DMS114 treated with DMSO at 0.1 percent for 48 hours (cell line): Measurements from ENCODE around the gene DNALI1.
"Not testable (repeated sequence)": the region's sequence is repeated elsewhere in the genome, so short reads cannot be mapped to it uniquely, and the experiment has no call there.

ENCODE experiments used
- DNase-seq: peaks from one replicate; lab custom pipeline; 2025; ENCODE audit not compliant: unreplicated experiment; lab: John Stamatoyannopoulos, UW

The DNALI1 gene

DNA sequence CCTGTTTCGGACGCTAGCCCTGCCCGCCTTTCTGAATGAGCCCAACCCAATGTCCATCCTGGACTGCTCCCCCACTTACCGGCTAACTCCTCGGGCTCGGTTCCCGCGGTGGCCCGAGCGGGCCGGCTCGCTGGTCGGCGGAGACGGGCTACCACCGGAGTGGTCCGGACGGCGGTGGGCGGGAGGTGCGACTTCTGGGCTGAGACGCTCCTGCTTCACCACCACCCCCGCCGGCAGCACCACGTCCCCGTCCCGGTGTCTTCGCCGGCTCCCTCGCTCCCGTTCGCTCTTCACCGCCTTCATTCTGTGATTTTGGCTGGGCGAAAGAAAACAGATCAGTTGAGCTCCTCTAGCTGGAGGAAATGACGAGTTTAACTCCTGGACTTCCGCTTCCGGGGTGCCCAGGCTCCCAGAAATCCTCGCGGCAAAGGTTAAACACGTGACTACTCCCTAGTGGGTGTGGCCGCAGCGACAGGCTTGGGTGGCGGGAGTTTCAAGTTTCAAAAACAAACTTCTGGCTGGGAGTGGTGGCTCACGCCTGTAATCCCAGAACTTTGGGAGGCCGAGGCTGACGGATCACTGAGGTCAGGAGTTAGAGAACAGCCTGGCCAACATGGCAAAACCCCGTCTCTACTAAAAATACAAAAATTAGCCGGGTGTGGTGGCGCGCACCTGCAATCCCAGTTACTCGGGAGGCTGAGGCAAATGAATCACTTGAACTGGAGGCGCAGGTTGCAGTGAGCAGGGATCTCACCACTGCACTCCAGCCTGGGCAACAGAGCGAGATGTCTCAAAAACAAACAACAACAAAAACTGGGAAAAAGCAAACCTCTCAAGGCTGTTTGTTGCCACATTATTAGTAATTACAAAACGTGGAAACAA, 2.6 kb upstream of the DNALI1 start, which contains the start of gene SNIP1:
Gene SNIP1 (minus strand): TSS at position 367 of the 882 bp plus-strand sequence. CDS start 64 bp downstream, at position 303.
- peak; percentile 94 for DNase-seq

DNA sequence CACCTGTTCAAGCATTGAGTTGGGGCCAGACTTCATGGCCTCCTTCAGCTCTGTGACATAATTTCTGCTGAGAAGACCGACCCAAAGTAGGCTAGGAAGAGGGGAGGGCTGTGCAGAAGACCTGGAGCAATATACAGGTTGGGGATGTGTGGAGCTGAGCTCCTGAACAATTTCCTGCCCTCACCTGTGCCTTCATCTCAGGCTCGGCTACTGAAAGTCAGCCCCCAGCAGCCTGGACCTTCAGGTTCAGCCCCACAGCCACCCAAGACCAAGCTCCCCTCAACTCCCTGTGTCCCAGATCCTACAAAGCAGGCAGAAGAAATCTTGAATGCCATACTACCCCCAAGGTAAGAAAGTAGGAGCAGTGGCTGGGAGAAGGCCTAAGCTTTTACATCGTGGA, 662 bp downstream of the DNALI1 start:
- no peak for DNase-seq

DNA sequence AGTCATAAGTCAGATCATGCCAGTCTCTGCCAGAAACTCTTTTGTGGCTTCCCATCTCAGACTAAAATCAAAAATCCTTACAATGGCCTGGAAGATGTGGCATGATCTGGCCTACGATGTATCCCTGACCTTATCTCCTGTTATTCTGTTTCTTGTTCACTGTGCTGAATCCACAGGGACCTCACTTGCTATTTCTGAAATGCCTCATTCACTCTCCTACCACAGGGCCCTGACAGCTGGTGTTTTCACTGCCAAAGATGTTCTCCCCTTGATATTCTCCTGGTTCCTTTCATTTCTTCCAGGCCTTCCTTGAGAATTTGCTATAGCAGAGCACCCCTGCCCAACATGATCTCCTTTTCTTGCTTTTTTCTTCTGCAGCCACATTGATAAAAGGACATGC, 1.7 kb downstream of the DNALI1 start:
- DNase-seq, result no peak

DNA sequence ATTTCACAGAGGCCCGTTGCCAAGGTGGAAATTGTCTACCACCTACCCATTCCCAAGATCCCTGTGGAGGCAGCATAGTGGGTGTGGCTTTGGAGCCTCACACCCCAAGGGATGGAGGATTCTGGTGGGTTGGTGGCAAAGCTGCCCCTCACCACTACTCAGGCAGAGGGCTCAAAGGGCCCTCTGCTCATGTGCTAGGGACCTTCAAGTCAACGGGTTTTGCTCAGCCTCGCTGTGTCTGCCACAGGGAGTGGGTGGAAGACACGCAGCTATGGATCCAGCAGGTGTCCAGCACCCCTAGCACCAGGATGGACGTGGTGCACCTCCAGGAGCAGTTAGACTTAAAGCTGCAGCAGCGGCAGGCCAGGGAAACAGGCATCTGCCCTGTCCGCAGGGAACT, 2.3 kb downstream of the DNALI1 start:
- DNase-seq, result no peak

DNA sequence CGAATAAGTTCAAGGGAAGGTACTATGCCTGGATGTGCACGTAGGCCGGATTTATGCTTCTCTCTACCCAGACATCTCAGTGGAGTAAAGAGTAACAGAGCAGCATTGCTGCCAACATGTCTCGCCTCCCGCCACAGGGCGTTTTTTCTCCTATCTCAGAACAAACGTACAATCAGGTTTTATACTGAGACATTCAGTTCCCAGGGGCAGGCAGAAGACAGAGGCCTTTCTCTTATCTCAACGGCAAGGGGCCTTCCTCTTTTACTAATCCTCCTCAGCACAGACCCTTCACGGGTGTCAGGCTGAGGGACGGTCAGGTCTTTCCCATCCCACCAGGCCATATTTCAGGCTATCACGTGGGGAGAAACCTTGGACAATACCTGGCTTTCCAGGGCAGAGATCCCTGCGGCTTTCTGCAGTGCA, 3.2 kb downstream of the DNALI1 start:
- not testable (repeated sequence) for DNase-seq

DNA sequence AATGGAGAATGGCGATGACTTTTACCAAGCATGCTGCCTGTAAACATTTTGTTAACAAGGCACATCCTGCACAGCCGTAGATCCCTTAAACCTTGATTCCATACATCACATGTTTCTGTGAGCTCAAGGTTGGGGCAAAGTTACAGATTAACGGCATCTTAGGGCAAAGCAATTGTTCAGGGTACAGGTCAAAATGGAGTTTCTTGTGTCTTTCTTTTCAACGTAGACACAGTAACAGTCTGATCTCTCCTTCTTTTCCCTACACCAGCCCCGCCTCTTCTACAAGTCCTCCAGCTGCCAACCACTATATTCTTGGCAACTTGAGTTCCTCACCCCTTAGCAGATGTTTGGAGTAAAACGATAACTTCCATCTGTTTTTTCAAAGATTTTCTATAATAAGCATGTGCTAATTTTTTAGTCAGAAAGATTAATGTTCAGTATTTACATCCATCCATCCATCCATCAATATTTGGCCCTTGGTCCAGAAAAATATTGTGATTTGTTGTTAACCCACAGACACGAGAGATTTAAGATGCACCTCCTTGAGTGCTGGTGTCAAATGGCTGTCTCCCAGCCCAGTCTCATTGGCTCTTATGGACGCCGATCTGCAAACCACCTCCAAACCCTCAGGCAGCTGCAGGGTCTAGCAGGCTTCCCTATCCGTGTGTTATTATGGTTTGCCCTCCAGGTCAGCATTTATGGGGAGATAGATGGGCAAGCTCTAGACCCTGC, 3.8 kb downstream of the DNALI1 start:
- no peak for DNase-seq

DNA sequence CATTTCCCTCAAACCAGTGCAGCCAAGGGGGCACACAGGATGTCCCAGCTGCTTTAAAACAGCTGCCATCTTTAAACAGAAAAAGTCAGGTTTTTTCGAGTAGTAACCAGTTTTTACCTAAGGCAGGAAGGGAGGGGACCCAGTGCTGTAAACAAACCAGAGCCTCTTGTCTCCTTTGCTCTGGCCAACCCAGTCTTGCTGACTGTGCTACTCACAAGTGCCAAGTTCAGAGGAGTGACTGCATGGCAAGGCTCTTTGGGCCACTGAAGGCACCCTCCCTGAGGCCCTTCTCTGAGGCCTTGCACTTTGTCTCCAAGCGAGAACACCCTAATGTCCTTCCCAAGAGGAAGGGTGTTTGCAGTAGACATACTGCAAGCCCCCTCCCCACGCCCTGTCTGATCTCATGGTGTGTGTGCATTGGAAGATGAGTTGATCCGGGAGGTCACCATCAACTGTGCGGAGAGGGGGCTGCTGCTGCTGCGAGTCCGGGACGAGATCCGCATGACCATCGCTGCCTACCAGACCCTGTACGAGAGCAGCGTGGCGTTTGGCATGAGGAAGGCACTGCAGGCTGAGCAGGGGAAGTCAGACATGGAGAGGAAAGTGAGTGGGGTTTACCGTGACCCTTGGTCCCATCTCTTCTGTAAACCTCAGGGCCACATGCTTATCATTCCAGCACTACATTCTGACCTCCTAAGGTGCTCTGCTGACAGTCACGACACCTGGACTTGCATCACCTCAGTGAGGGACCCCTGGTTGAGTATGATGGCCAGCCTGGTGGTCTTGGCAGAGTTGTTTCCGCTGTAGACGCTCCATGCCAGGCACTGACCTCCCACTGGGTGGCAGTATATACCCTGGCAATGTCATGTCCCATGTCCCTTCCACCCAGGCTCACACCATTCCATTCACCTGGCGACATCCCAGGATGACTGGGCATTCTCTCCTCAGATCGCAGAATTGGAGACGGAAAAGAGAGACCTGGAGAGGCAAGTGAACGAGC, 4.7 kb downstream of the DNALI1 start:
- peak; percentile 16 for DNase-seq

DNA sequence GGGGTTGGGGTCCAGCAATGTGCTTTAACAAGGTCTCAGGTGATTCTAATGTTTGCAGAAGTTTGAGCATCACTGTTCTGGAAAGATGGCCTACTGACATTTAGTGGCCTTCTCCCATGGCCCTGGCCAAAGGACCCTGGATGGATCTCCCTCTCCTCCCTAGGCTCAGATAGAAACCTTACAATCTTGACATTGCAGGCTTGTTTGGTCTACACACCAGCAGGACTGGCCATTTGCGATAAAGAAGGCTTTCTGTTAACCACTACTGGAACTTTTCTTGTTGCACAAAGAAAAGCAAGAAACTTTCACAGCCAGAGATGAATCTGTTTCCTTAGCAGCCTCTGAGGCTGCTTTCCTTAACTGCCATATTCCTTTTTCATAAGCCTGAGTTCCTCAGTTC, 6.2 kb downstream of the DNALI1 start:
- no peak for DNase-seq

DNA sequence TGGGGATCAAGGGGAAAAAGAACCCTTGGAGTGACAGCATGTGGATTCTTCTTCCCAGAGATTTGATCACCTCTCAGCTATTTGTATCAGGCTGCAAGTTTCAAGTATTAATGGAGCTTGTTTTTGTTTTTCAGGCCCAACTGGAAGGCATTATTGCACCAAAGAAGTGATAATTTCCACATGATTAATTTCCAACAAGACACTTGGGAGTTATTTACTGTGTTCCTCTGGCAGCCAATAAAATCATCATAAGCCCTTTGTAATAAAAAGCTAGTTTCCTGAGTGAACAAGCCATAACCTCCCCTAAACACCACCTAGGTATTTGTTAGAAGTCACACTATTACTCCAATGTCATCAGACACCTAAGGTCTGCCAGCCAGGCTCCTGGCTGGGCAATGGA, 8.2 kb downstream of the DNALI1 start:
- no peak for DNase-seq

DNA sequence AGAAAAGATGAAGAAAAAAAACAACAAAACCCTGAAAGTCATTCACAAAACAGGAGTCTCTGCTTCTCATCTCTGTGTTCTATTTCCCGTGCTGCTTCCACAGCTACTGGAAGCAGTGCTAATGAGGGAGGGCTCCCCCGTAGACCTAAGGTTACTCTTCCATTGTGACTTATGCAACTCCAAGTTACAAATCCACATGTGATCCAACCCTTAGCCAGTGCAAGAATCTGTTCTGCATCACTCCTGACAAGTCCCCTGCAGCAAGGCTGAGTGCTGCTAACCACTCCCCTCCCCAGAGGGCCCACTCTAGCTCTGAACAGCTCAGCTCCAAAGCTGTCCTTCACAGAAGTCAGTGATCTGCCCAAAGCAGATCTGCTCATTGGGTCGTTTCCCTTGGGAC, 10.3 kb downstream of the DNALI1 start:
- DNase-seq, result no peak

DNA sequence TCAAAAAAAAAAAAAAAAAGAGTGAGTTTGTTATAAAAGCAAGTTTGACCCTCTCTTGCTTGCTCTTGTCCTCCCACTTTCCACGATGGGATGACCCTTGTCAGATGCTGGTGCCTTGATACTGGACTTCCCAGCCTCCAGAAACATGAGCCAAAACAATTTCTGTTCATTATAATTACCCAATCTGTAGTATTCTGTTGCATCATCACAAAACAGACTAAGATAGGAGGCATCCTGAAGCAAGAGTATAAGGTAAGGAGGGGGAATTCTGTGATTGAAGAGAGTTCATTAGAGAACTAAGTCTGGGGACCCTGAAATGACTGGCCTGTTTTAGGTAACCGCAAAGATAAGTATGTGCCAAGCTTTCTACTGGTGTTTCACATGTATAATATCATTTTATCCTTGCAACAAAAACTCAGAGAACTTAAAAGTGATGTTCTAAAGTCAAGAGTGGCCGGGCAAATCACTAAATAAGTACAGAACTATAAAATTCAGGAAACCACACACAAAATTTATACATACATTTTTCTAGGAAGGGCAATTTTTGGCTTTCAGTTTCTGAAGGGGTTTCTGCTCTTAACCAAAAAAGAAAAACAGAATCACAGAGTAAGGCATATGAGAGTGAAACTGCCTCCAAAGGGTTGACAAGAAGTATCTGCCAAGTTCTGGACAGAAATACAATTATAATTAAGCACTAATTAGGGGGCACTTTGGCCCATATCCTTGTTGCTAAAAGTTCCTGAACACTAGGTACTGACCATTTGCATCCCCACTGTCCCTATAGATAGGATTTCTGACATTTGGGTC, 14.0 kb downstream of the DNALI1 start:
- DNase-seq, result no peak

DNA sequence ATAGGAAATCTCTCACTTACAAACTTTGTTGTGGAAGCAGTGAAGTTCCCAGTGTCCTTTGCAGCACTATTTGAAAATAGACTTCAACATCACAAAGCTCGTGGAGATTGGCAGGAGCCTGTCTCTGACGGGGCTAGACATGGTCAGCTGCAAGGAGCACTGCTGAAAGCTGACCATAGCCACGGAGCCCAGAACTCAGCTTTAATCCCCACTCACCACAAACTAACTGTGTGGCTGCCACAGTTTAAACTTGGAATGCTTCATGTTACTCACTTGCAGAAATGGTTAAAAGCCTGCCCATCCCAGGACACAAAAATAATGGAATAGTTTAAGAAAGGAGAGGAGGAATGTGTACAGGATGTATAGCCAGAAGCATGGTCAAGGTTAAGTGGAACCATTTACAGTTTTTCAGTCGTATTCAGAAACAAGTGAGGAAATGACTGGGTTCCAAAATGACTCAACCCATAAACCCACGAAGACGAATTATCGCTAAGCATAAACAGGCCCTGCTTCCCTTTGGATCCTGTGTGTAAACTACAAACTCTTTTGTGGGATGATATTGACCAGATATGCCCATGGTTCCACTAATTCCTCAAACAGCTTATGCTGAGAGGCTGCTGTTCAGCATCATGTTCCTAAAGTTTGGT, 18.2 kb downstream of the DNALI1 start:
- DNase-seq, result no peak

DNA sequence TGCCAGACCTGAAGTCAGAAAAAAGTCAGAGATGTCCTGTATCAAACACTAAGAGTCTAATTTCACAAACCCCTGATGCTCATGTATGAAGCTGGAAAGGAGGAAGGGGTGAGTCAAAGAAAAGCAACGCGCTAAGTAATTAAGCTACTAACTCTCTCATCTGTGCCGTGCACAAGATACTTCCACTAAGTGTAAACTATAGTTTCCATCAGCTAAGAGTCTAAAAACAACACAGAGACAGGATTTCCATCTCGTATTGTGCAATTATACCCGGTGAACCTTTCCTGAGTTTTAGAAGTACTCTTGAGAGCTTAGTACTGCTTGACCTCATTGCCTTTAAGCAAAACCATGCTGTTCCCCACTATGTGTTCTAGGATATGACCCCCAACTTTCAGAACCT, 19.0 kb downstream of the DNALI1 start:
- no peak for DNase-seq

DNA sequence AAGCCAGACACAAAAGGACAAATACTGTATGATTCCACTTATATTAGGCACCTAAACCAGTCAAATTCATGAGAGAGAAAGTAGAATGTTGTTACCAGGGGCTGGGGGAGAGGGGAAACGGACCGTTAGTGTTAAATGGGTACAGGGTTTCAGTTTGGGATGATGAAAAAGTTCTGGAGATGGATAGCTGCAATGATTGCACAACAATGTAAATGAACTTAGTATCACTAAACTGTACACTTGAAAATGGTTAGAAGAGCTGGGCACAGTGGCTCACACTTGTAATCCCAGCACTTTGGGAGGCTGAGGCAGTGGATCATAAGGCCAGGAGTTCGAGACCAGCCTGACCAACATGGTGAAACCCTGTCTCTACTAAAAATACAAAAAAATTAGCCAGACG, 27.8 kb downstream of the DNALI1 start:
- not testable (repeated sequence) for DNase-seq

DNA sequence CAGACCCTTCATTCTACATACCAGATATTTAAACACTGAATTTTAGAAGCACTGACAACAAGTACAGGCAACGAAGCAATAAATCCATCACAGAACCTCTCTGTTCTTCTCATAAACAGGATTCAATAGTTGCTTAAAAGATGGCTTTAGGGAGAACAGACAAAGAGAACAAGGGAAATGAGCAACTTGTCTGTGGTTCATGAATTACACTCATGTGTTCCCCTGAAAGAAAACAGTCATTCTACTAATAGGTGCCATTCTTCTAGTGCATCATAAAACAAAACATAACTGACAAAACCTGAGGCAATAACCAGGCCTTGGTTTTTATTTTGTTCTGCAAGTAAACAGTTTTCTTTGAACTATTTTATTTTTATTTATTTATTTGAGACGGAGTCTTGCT, 32.2 kb downstream of the DNALI1 start:
- DNase-seq, result no peak

DNA sequence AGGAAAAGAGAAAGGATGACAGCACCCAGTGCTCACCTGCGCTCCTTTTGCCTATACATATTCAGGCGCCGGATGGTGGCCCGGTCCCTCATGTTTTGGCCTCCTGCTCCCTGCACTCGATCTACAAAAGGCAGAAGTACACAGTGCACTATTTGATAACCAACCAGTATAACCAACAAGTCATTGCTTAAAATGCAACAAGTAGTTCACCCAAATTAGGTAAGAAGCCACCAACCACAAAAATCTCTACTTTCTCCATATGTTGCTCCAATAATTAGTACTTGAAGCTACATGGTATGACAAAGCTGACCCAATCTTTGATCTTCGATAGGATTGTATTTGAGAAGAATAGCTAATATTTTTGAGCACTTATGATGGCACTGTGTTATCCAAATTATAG, 37.0 kb downstream of the DNALI1 start:
- DNase-seq, result no peak

DNA sequence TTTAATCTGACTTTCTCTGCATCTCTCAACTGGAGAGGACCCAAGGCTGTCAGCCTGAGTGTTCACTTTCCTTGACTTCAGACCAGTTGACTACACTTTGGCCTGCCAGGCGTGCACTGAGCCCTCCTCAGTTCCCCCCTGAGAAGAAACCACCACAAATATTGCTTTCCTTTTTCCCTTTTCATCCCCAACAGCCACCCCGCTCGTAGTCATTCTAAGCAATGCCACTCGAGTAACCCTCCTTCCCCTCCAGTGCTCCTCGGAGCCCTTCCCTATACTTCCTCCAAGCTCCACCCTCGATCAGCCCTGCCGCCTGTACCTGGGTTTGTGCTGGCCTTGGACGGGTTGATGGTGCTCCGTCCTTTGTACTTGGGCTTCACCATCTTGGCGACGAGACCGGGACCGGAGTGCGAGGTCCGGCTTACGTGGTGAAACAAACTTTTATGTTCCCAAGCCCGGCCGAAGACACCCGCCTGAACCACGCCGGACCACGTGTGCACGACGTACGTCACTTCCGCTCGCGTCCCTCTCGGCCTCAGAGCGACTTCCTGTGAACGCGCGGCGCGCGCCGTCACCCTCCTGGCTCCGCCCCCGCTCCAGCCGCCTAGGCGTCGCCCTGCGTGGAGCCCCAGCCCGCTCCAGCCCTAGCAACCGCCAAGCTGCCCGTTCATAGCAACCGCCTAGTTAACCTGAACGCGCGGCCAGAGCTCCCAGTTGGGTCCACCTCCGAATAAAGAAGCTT, 38.9 kb downstream of the DNALI1 start, which contains the start of gene GNL2:
Gene GNL2 (minus strand): TSS at position 498 of the 742 bp plus-strand sequence. CDS start 115 bp downstream, at position 383.
- DNase-seq, result peak; percentile 96

DNA sequence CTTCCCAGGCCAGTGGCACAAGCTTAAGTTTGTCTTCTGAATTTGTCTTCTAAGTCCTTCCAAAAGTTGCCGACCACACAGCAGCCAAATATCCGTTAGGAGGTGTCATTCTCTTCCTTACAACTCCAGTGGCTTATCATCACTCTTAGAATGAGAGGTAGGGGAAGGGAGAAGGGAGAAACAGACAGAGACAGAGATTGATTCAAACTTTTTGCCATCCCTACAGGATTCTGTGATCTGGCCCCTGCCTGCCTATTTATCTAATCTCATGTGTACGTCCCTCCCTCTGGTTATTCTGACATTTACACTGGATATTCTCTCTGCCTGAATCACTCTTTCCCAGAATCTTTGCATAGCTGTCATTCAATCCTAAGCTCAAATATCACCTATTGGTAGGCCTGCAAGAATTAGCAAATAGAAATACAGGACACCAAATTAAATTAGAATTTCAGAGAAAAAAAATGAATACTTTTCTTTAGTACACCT, 39.5 kb downstream of the DNALI1 start:
- DNase-seq, result no peak

DNA sequence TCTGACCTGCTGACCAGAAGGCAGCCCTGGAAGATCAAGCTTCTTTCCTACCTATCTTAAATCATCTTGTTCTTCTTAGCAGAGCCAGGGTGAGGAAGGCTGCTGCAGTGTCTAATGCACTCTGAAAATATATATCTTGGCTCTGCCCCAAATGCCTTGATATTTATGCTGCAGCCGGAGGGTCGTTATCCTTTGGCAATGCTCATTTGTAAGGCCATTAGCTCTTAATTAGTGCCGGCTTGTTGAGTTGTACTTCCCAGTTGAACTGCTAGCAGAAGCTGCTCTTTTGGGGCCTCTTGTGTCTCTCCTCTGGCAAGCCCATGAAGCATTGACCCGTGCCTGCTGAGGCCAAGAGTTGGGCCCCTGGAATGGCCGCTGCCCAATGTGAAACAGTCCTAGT, 43.2 kb downstream of the DNALI1 start:
- no peak for DNase-seq
